ENCODE results near the gene DNM3. TPM values are rescaled to one million over a fixed set of nuclear protein-coding genes. Genes with fewer than 3 reads are reported as not detected.

Gene DNM3
- total and polyA plus RNA-seq, 2 of the 8 experiments (the other 6 are each of a cell fraction or from before 2014, with no cell fraction given): 2.0 to 8.5 TPM

DNA sequence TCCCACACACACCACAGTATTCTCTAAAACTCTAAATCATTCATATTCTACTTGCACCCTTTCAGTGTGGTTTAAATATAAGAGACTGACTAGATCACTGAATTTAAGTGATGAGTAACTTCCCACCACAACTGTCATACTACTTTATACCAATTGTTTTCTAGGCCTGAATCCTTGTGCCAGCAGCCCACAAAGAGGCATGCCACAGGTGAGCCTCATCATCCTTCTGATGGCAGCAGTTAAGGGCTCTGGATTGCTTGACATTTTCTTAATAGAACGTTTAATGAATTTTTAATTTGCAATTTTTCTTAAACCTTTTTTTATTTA is 588.8 kb downstream of the DNM3 start:
- no peak overlapping the region for H3K4me3 ChIP-seq (ENCODE audit: extremely low read depth in 1 of 4, insufficient read depth in 2 of 4, low read depth in 3 of 4, low read length in 4 of 4)
- DNase-seq (ENCODE audit: low read depth in 1 of 2, low spot score in 2 of 2): no peak
- H2BK5ac ChIP-seq (ENCODE audit: low read depth, low read length): no peak overlapping the region
- CTCF ChIA-PET (ENCODE audit: partially characterized antibody): interaction anchor here (0.6 to 3.7 kb wide), 19 partner anchors 10 to 509 kb away, joined by 3 to 20 read pairs (median 4); partner anchors contain the start of gene C1orf105
- no peak overlapping the region for H2BK20ac ChIP-seq (ENCODE audit: low read length)
- H3K56ac ChIP-seq (replicated peaks; ENCODE audit: insufficient read length, low read depth, low read length): no peak overlapping the region
- no peak overlapping the region for H2BK15ac ChIP-seq (ENCODE audit: low read length)
- H3K79me2 ChIP-seq (ENCODE audit: control insufficient read depth in 1 of 2, insufficient read depth in 2 of 2, low read length in 2 of 2): no peaks in the 10 kb centered on the region
- no peak for FAIRE-seq
- no peak overlapping the region for H2AFZ ChIP-seq (ENCODE audit: low read length)
- H3K14ac ChIP-seq (ENCODE audit: insufficient read length): no peak overlapping the region
- no peak overlapping the region for H3K18ac ChIP-seq (ENCODE audit: extremely low read depth, low read length)
- no peak overlapping the region for H2AK5ac ChIP-seq (ENCODE audit: low read depth, low read length)
- H3K36me3 ChIP-seq (ENCODE audit: control insufficient read depth in 2 of 4, insufficient read depth in 4 of 4, low read length in 3 of 4): no peaks in the 10 kb centered on the region
- no peak overlapping the region for H3K23ac ChIP-seq (ENCODE audit: insufficient read length)
- no peak overlapping the region for H3K4ac ChIP-seq (replicated peaks; ENCODE audit: insufficient read length, low read depth, low read length)
- H3K4me2 ChIP-seq (ENCODE audit: insufficient read depth in 1 of 2, low read depth in 2 of 2, low read length in 2 of 2): no peak overlapping the region
- H4K8ac ChIP-seq (ENCODE audit: extremely low read depth, insufficient read depth, low read length): no peak overlapping the region
- H2BK120ac ChIP-seq (replicated peaks; ENCODE audit: low read depth, low read length): no peak overlapping the region
- no peak overlapping the region for H3K27ac ChIP-seq (ENCODE audit: low read depth, low read length)
- no peak overlapping the region for H4K91ac ChIP-seq (replicated peaks; ENCODE audit: insufficient read length, low read length)
- no peaks in the 10 kb centered on the region for H4K20me1 ChIP-seq (replicated peaks in 1 of 2; ENCODE audit: control insufficient read depth in 1 of 2, insufficient read depth in 2 of 2, low read length in 2 of 2)
- WGBS, 2 experiments (ENCODE audit: extremely low coverage in 1 of 2, insufficient coverage in 1 of 2, insufficient read length in 1 of 2, insufficient replicate concordance in 2 of 2, low coverage in 1 of 2, low lambda C conversion rate in 2 of 2, missing lambda C conversion rate in 1 of 2): 96% methylated on average over 1 of the region's 1 CpG; no CpG with 5 or more reads in 1 of the 2 experiments
- peaks cover 3 to 5% (median 4%) of the 10 kb centered on the region in 4 experiments; a peak in 6 of 7 replicates for H3K4me1 ChIP-seq (replicated peaks in 1 of 4; ENCODE audit: control insufficient read depth in 3 of 4, insufficient read depth in 4 of 4, low read length in 3 of 4)
- no peak overlapping the region for H4K5ac ChIP-seq (ENCODE audit: insufficient read length, low read depth, low read length)
- POLR2A ChIA-PET (ENCODE audit: partially characterized antibody): interaction anchor here (1.9 kb wide), 1 partner anchor 22 kb away, joined by 4 read pairs; no protein-coding TSS in a partner anchor
- no peaks in the 10 kb centered on the region for H3K9me3 ChIP-seq (ENCODE audit: insufficient read depth in 2 of 2, low read depth in 1 of 2, low read length in 1 of 2)
- H2BK12ac ChIP-seq (ENCODE audit: low read depth, low read length): no peak overlapping the region
- H3K23me2 ChIP-seq (ENCODE audit: low read depth, low read length): no peaks in the 10 kb centered on the region; the same call in 1 of the 2 replicates
- H3K9ac ChIP-seq (replicated peaks in 1 of 4; ENCODE audit: extremely low read depth in 1 of 4, low read depth in 3 of 4, low read length in 3 of 4): no peak overlapping the region
- H3K27me3 ChIP-seq (replicated peaks in 1 of 4; ENCODE audit: control insufficient read depth in 3 of 4, extremely low read depth in 1 of 4, insufficient read depth in 3 of 4, low read length in 3 of 4): no peaks in the 10 kb centered on the region
- no peaks in the 10 kb centered on the region for H3K79me1 ChIP-seq (ENCODE audit: low read depth, low read length)
- TF ChIP-seq NRF1 (IDR thresholded peaks at IDR 0.05; ENCODE audit: low read depth, low read length): no peak
- no peak for TF ChIP-seq JUND (IDR thresholded peaks at IDR 0.05; ENCODE audit: low read length)
- no peak for TF ChIP-seq POU5F1 (IDR thresholded peaks at IDR 0.05; ENCODE audit: low read depth, low read length)
- no peak for TF ChIP-seq RXRA (IDR thresholded peaks at IDR 0.05; ENCODE audit: insufficient read depth, low read depth, low read length)
- no peak for TF ChIP-seq KDM4A (IDR thresholded peaks at IDR 0.05; ENCODE audit: low read depth, low read length, severe bottlenecking)

Data from H1 (cell line).